Heart left ventricle (tissue), 16 donors: Measurements from ENCODE around the gene TJP1. TPM values are rescaled to one million over a fixed set of nuclear protein-coding genes. Genes with fewer than 3 reads are reported as not detected.
"Not testable (repeated sequence)": the region's sequence is repeated elsewhere in the genome, so short reads cannot be mapped to it uniquely, and the experiment has no call there.

ENCODE experiments used
- ATAC-seq, 4 donors: fragments of 200-7000 bp; cut with Tn5 transposase; one replicate each; pipeline ENCODE4 v1.9.1; 2020 to 2022; ENCODE audit warnings: moderate library complexity in 4 of 4, mild to moderate bottlenecking in 3 of 4, moderate number of reproducible peaks in 1 of 4
- DNase-seq, 5 donors: peaks; one replicate each; pipeline ENCODE4 v3.0.0-alpha.2; 2020
- H3K27ac ChIP-seq, 12 donors: fragments of 200-600 bp; sonication (generic) in 4 of 12; one replicate each; pipeline versions ENCODE4 v1.5.0 to v1.8.0; 2016 to 2022; ENCODE audit warnings: mild to moderate bottlenecking in 2 of 12
- H3K27me3 ChIP-seq, 9 donors: fragments of 200-600 bp; sonication (generic) in 2 of 9; one replicate each; pipeline versions ENCODE4 v1.5.1 to v1.8.0; 2016 to 2022; ENCODE audit warnings: mild to moderate bottlenecking in 3 of 9
- H3K36me3 ChIP-seq, 9 donors: fragments of 200-600 bp; sonication (generic) in 2 of 9; one replicate each; pipeline versions ENCODE4 v1.5.0 to v1.8.0; 2018 to 2022; ENCODE audit warnings: mild to moderate bottlenecking in 2 of 9
- H3K4me1 ChIP-seq, 12 donors: fragments of 200-600 bp; sonication (generic) in 4 of 12; one replicate each; pipeline versions ENCODE4 v1.5.0 to v1.8.0; 2016 to 2022; ENCODE audit warnings: mild to moderate bottlenecking in 3 of 12
- H3K4me3 ChIP-seq, 12 donors: fragments of 200-600 bp; sonication (generic) in 4 of 12; one replicate each; pipeline versions ENCODE4 v1.5.0 to v1.8.0; 2017 to 2022; ENCODE audit warnings: mild to moderate bottlenecking in 9 of 12, moderate library complexity in 4 of 12
- H3K9me3 ChIP-seq, 12 donors: fragments of 200-600 bp; sonication (generic) in 4 of 12; one replicate each; pipeline versions ENCODE4 v1.5.0 to v1.8.0; 2016 to 2022; ENCODE audit warnings: mild to moderate bottlenecking in 1 of 12
- CTCF ChIP-seq, 12 donors: fragments of 200-600 bp; sonication (generic) in 4 of 12; IDR thresholded peaks; one replicate each; pipeline versions ENCODE4 v1.5.0 to v1.8.0; 2018 to 2022; ENCODE audit warnings: antibody characterized with exemption in 12 of 12, mild to moderate bottlenecking in 5 of 12
- POLR2A ChIP-seq, 2 donors: fragments of 450-650 bp; IDR thresholded peaks; one replicate each; pipeline ENCODE4 v1.6.1; 2017; ENCODE audit warnings: antibody characterized with exemption in 2 of 2, mild to moderate bottlenecking in 2 of 2, moderate library complexity in 2 of 2
- WGBS, 4 donors: extraction: QIAGEN DNeasy Blood & Tissue Kit in 2 of 4; methylation state at CpG; one replicate each; pipeline versions ENCODE4 v1.1.5 to v1.1.7; 2013 to 2018; 5-methylcytosine and 5-hydroxymethylcytosine counted together
- intact Hi-C, 10 donors: fragments of 100-400 bp; cut with DNase I; formaldehyde crosslinking; loops; one replicate each; pipeline versions ENCODE4 v1.11.1 to v1.14.2; 2022
- polyA plus RNA-seq, 2 donors: library from polyadenylated mRNA; stranded (reverse); fragments of 200-250 nt; gene quantifications; one replicate each; pipeline ENCODE4 v1.2.3, GENCODE V29; 2013
- total RNA-seq, 9 donors: library from RNA; depleted of rRNA in 2 of 9; stranded (reverse); fragments of >200 nt in 2 of 9; fragmentation: NEBNext Ultra II Directional in 3 of 9; extraction: Animal tissue kit (Norgen Biotek cat#: 25700) in 3 of 9; gene quantifications; one replicate each; pipeline versions ENCODE4 v1.1.0 to v1.2.4, GENCODE V29; 2016 to 2023
- donor health status: ischemic (EF 13 %, LVEDD 7.1; RV severe dilation, severe dysfunction).
- donor health status: healthy with polysubstance abuse.
- donor health status: DM: no; HTN: yes; CAD: no.
- donor health status: DM: no; HTN: no; CAD: no.
- donor health status: ischemic (EF 25% LVEDD 6.9; RV normal size, moderate dysfunction).
- donor health status: ischemic (EF 25% LVEDD 5.7; RV mildly dilated, moderate dysfunction).
- donor health status: healthy.
- donor health status: DM: yes; HTN: yes; CAD: no.
- donor health status: ischemic (EF 35%, LVEDD 5.7; RV mildly dilated, moderate dysfunction).
- donor health status: nonischemic (EF 11% LVEDD 7.7; RV severe dilation, severe dysfunction).
- donor health status: DM: yes; HTN: yes; CAD: no.
- donor health status: PGD.
- donor health status: ischemic (EF 29% LVEDD 5.4; RV normal size, mild dysfunction).
- donor health status: nonischemic (EF 23%, LVEDD 6.1; RV moderate dilation, normal function).

Gene TJP1
- total and polyA plus RNA-seq, 11 donors: 26.8 to 159 (median 105) TPM

- no peak for TF ChIP-seq CTCF (IDR thresholded peaks at IDR 0.05)
- TF ChIP-seq POLR2A (IDR thresholded peaks at IDR 0.05): no peak
- H3K27me3 ChIP-seq: peaks cover 0 to 7% (median 0%) of the 10 kb centered on the region in 9 donors
- H3K4me3 ChIP-seq: no peak overlapping the region
- intact Hi-C loops: loop anchor here in 7 of 10 donors (10.0 kb wide), 4 partner anchors 270 to 410 kb away; no protein-coding TSS in a partner anchor
- no peak for DNase-seq
- 79 to 84% (median 81%) methylated on average over 13 of the region's 13 CpGs for WGBS, 4 donors
- H3K9me3 ChIP-seq: no peaks in the 10 kb centered on the region
- no peak overlapping the region for H3K27ac ChIP-seq
- no peaks in the 10 kb centered on the region for H3K36me3 ChIP-seq
- ATAC-seq: no peak
- H3K4me1 ChIP-seq: no peaks in the 10 kb centered on the region
Measured at GRCh38 chr15:29664406-29664805, 157.9 kb downstream of the TJP1 start.

GRCh38 chr15:29657476-29657817, 164.8 kb downstream of the TJP1 start:
- 80 to 92% (median 89%) methylated on average over 6 of the region's 6 CpGs for WGBS, 4 donors
- H3K4me3 ChIP-seq, DNase-seq, H3K27me3 ChIP-seq, H3K9me3 ChIP-seq, ATAC-seq, H3K27ac ChIP-seq, intact Hi-C loops, H3K4me1 ChIP-seq, H3K36me3 ChIP-seq: not testable (repeated sequence)

- H3K4me1 ChIP-seq: no peaks in the 10 kb centered on the region
- DNase-seq: no peak
- no peak for TF ChIP-seq POLR2A (IDR thresholded peaks at IDR 0.05)
- peak in 1 of 12 donors; percentile 9 for TF ChIP-seq CTCF (IDR thresholded peaks at IDR 0.05)
- H3K27ac ChIP-seq: no peak overlapping the region
- H3K4me3 ChIP-seq: no peak overlapping the region
- no peaks in the 10 kb centered on the region for H3K9me3 ChIP-seq
- peak in 1 of 4 donors; percentile 38 for ATAC-seq
- no peaks in the 10 kb centered on the region for H3K36me3 ChIP-seq
- intact Hi-C loops: no loop called here
- 80 to 87% (median 83%) methylated on average over 33 of the region's 33 CpGs for WGBS, 4 donors
- H3K27me3 ChIP-seq: no peaks in the 10 kb centered on the region
Measured at GRCh38 chr15:29656636-29657475, 165.4 kb downstream of the TJP1 start.

- Histone ChIP-seq H3K4me3 (no peak overlapping the region), H3K4me1 (no peaks in the 10 kb centered on the region), H3K9me3 (no peaks in the 10 kb centered on the region), H3K27me3 (no peaks in the 10 kb centered on the region), H3K27ac (no peak overlapping the region), H3K36me3 (no peaks in the 10 kb centered on the region)
- no peak for TF ChIP-seq CTCF (IDR thresholded peaks at IDR 0.05)
- no peak for TF ChIP-seq POLR2A (IDR thresholded peaks at IDR 0.05)
- intact Hi-C loops: no loop called here
- DNase-seq (peak in 1 of 5 donors; percentile 40), ATAC-seq (peak in 2 of 4 donors; percentile 59 to 80)
- 43 to 80% (median 63%) methylated on average over 4 to 7 of the region's 7 CpGs for WGBS, 4 donors
Measured at GRCh38 chr15:29652595-29652994, 169.7 kb downstream of the TJP1 start.
